ENCODE results near the gene AKR1B1. TPM values are rescaled to one million over a fixed set of nuclear protein-coding genes. Genes with fewer than 3 reads are reported as not detected.
A peak's percentile ranks its signal among the peaks of the same experiment; 100 is the strongest.

Gene AKR1B1
- total and polyA plus RNA-seq, 2 of the 13 experiments (the other 11 are each of a cell fraction or from before 2014, with no cell fraction given), result 89.9 to 133 TPM

DNA sequence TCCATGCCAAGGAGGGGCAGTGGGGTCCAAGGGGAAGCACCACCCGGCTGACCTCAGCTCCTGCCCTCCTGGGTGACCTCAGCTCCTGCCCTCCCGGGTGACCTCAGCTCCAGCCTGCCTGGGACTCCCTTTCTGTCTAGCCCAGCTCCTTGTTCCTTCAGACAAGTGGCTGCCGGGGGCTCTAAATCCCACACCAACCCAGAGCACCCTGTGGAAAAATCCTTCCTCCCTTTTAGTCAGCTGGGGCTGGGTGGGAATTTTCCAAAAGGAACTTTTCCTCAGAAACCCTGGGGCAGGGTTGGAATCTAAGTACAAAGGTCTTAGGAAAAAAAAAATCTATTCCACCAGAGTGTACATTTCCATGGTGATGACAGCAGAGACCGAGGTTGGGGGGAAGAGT lies 36.3 kb downstream of the AKR1B1 start (continued):
- TF ChIP-seq ZNF44 (CRISPR knock-in tag; IDR thresholded peaks at IDR 0.05) (no peak), ZNF549 (CRISPR knock-in tag; IDR thresholded peaks at IDR 0.05) (no peak), XBP1 (CRISPR knock-in tag; IDR thresholded peaks at IDR 0.05) (no peak), ZNF761 (CRISPR knock-in tag; conservative IDR thresholded peaks at IDR 0.05) (no peak), ZMYM4 (CRISPR knock-in tag; IDR thresholded peaks at IDR 0.05) (peak; percentile 20; the same call in 1 of the 2 replicates), ZNF101 (CRISPR knock-in tag; IDR thresholded peaks at IDR 0.05; ENCODE audit: borderline replicate concordance, low read depth) (no peak), TBX3 (IDR thresholded peaks at IDR 0.05; ENCODE audit: borderline replicate concordance) (no peak), ZNF558 (CRISPR knock-in tag; IDR thresholded peaks at IDR 0.05; ENCODE audit: borderline replicate concordance) (no peak), ESRRA (CRISPR knock-in tag; IDR thresholded peaks at IDR 0.05; ENCODE audit: low read depth) (no peak), ZNF317 (CRISPR knock-in tag; IDR thresholded peaks at IDR 0.05) (no peak), TRIM24 (CRISPR knock-in tag; IDR thresholded peaks at IDR 0.05) (no peak), SATB2 (CRISPR knock-in tag; IDR thresholded peaks at IDR 0.05) (no peak), FOXP1 (IDR thresholded peaks at IDR 0.05) (no peak), FOXP1 (CRISPR knock-in tag; IDR thresholded peaks at IDR 0.05) (no peak), ZSCAN9 (CRISPR knock-in tag; IDR thresholded peaks at IDR 0.05; ENCODE audit: borderline replicate concordance) (no peak), PHF20 (CRISPR knock-in tag; IDR thresholded peaks at IDR 0.05) (no peak), ZNF460 (CRISPR knock-in tag; IDR thresholded peaks at IDR 0.05; ENCODE audit: borderline replicate concordance) (no peak), NFKBIZ (CRISPR knock-in tag; IDR thresholded peaks at IDR 0.05) (no peak), ZC3H13 (CRISPR knock-in tag; IDR thresholded peaks at IDR 0.05) (no peak), NRL (CRISPR knock-in tag; IDR thresholded peaks at IDR 0.05; ENCODE audit: borderline replicate concordance) (no peak), CCAR2 (optimal IDR thresholded peaks at IDR 0.05; ENCODE audit: low read depth, low read length) (no peak), GTF2F1 (IDR thresholded peaks at IDR 0.05; ENCODE audit: low read length) (no peak), ATF1 (CRISPR knock-in tag; IDR thresholded peaks at IDR 0.05) (no peak)
- TF ChIP-seq, protein P1, sequence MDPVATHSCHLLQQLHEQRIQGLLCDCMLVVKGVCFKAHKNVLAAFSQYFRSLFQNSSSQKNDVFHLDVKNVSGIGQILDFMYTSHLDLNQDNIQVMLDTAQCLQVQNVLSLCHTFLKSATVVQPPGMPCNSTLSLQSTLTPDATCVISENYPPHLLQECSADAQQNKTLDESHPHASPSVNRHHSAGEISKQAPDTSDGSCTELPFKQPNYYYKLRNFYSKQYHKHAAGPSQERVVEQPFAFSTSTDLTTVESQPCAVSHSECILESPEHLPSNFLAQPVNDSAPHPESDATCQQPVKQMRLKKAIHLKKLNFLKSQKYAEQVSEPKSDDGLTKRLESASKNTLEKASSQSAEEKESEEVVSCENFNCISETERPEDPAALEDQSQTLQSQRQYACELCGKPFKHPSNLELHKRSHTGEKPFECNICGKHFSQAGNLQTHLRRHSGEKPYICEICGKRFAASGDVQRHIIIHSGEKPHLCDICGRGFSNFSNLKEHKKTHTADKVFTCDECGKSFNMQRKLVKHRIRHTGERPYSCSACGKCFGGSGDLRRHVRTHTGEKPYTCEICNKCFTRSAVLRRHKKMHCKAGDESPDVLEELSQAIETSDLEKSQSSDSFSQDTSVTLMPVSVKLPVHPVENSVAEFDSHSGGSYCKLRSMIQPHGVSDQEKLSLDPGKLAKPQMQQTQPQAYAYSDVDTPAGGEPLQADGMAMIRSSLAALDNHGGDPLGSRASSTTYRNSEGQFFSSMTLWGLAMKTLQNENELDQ (CRISPR knock-in tag; IDR thresholded peaks at IDR 0.05; ENCODE audit: borderline replicate concordance), result no peak
- TF ChIP-seq, protein P2, sequence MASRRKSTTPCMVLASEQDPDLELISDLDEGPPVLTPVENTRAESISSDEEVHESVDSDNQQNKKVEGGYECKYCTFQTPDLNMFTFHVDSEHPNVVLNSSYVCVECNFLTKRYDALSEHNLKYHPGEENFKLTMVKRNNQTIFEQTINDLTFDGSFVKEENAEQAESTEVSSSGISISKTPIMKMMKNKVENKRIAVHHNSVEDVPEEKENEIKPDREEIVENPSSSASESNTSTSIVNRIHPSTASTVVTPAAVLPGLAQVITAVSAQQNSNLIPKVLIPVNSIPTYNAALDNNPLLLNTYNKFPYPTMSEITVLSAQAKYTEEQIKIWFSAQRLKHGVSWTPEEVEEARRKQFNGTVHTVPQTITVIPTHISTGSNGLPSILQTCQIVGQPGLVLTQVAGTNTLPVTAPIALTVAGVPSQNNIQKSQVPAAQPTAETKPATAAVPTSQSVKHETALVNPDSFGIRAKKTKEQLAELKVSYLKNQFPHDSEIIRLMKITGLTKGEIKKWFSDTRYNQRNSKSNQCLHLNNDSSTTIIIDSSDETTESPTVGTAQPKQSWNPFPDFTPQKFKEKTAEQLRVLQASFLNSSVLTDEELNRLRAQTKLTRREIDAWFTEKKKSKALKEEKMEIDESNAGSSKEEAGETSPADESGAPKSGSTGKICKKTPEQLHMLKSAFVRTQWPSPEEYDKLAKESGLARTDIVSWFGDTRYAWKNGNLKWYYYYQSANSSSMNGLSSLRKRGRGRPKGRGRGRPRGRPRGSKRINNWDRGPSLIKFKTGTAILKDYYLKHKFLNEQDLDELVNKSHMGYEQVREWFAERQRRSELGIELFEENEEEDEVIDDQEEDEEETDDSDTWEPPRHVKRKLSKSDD (CRISPR knock-in tag; IDR thresholded peaks at IDR 0.05; ENCODE audit: low read depth), result no peak
- TF ChIP-seq, protein P3, sequence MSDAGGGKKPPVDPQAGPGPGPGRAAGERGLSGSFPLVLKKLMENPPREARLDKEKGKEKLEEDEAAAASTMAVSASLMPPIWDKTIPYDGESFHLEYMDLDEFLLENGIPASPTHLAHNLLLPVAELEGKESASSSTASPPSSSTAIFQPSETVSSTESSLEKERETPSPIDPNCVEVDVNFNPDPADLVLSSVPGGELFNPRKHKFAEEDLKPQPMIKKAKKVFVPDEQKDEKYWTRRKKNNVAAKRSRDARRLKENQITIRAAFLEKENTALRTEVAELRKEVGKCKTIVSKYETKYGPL (CRISPR knock-in tag; IDR thresholded peaks at IDR 0.05), result no peak
- TF ChIP-seq, protein P4, sequence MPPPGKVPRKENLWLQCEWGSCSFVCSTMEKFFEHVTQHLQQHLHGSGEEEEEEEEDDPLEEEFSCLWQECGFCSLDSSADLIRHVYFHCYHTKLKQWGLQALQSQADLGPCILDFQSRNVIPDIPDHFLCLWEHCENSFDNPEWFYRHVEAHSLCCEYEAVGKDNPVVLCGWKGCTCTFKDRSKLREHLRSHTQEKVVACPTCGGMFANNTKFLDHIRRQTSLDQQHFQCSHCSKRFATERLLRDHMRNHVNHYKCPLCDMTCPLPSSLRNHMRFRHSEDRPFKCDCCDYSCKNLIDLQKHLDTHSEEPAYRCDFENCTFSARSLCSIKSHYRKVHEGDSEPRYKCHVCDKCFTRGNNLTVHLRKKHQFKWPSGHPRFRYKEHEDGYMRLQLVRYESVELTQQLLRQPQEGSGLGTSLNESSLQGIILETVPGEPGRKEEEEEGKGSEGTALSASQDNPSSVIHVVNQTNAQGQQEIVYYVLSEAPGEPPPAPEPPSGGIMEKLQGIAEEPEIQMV (CRISPR knock-in tag; IDR thresholded peaks at IDR 0.05; ENCODE audit: low read depth), result no peak

Measured in HepG2 (cell line).